Testis (tissue), 5 donors: ENCODE measurements around the gene ASB18. TPM values are rescaled to one million over a fixed set of nuclear protein-coding genes. Genes with fewer than 3 reads are reported as not detected.
A peak's percentile ranks its signal among the peaks of the same experiment; 100 is the strongest.

ENCODE experiments used
- DNase-seq: peaks from one replicate; pipeline ENCODE4 v3.0.0-alpha.2; 2019
- H3K27ac ChIP-seq, 2 donors: fragments of 200-600 bp; sonication (generic); one replicate each; pipeline ENCODE4 v1.5.1; 2019
- H3K27me3 ChIP-seq: fragments of 200-600 bp; sonication (generic); one replicate; pipeline ENCODE4 v1.5.1; 2019
- H3K36me3 ChIP-seq: fragments of 200-600 bp; sonication (generic); one replicate; pipeline ENCODE4 v1.5.1; 2017; ENCODE audit warnings: low read depth; ENCODE audit errors: missing control alignments
- H3K4me1 ChIP-seq: fragments of 200-600 bp; sonication (generic); one replicate; pipeline ENCODE4 v1.5.1; 2019
- H3K4me3 ChIP-seq, 2 donors: fragments of 200-600 bp; sonication (generic); one replicate each; pipeline ENCODE4 v1.5.1; 2017 to 2019
- H3K9me3 ChIP-seq: fragments of 200-600 bp; sonication (generic); one replicate; pipeline ENCODE4 v1.5.1; 2017
- POLR2A ChIP-seq: fragments of 450-650 bp; IDR thresholded peaks from one replicate; pipeline ENCODE4 v1.6.1; 2017; ENCODE audit warnings: antibody characterized with exemption, mild to moderate bottlenecking, moderate library complexity
- WGBS, 2 donors: methylation state at CpG; one replicate each; pipeline ENCODE4 v1.1.5; 2018; 5-methylcytosine and 5-hydroxymethylcytosine counted together
- intact Hi-C: fragments of 100-400 bp; cut with DNase I; formaldehyde crosslinking; loops from one replicate; pipeline ENCODE4 v1.15.1; 2023; ENCODE audit warnings: low total_unique reads
- long read RNA-seq, 2 donors: transcript quantifications; one replicate each; lab custom pipeline, GENCODE V29; 2026
- polyA plus RNA-seq: library from polyadenylated mRNA; stranded (reverse); fragments of 350-450 nt; fragmentation: Illumina TruSeq; extraction: RNeasy Lipid Tissue Mini Kit (QIAGEN cat#74804); gene quantifications from one replicate; pipeline ENCODE4 v1.2.3, GENCODE V29; 2014; ENCODE audit warnings: low read depth, low replicate concordance; ENCODE audit not compliant: insufficient read depth
- total RNA-seq, 2 donors: library from RNA; depleted of rRNA; stranded (reverse); fragments of >200 nt; gene quantifications; one replicate each; pipeline ENCODE4 v1.2.3, GENCODE V29; 2016
- TF ChIP-seq, protein P1 (sequence below), 3 experiments: fragments of 450-650 bp in 2 of 3; fragments of 200-600 bp in 1 of 3; sonication (generic) in 1 of 3; IDR thresholded peaks; one replicate each; pipeline ENCODE4 v1.5.1; 2016 to 2019; ENCODE audit warnings: antibody characterized with exemption in 3 of 3, mild to moderate bottlenecking in 2 of 3, moderate library complexity in 1 of 3

The ASB18 gene, protein sequence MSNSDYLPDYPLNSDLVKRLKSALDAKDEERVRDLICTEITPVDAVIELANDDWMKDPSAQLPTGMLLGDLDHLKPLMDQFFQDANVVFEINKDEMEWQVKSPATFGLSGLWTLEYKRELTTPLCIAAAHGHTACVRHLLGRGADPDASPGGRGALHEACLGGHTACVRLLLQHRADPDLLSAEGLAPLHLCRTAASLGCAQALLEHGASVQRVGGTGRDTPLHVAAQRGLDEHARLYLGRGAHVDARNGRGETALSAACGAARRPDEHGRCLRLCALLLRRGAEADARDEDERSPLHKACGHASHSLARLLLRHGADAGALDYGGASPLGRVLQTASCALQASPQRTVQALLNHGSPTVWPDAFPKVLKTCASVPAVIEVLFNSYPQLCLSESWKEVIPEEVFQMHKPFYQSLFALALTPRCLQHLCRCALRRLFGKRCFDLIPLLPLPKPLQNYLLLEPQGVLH
- 1 to 10 TPM in 1 of 2 donors, under 1 TPM in 1; 0.43 to 4.9 TPM for total RNA-seq
- 0.67 TPM for polyA plus RNA-seq
- long read RNA-seq, donor 1, result 0 reads
- long read RNA-seq, donor 2, result 0 reads

DNA sequence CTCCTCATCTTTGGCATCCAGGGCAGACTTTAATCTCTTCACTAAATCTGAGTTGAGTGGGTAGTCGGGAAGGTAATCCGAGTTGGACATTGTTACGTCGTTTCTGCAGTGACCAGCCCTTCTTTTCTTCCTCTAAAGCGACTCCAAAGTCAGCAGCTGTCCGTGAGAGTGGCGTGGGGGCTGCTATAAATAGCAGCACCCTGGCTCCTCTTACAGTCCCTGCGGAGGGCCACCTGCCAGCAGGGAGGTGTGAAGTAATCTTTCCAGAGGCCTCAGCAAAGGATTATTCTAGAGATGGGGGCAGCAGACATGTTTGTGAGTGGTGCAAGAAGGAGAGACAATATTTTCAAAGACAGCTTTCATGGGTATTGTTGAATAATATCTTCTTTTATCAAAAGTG lies at the start of gene ASB18:
Gene ASB18, minus strand, starts transcription at position 151 of the 400 bp plus-strand sequence. Its CDS starts 61 bp downstream, at position 90.
- TF ChIP-seq, protein P1, sequence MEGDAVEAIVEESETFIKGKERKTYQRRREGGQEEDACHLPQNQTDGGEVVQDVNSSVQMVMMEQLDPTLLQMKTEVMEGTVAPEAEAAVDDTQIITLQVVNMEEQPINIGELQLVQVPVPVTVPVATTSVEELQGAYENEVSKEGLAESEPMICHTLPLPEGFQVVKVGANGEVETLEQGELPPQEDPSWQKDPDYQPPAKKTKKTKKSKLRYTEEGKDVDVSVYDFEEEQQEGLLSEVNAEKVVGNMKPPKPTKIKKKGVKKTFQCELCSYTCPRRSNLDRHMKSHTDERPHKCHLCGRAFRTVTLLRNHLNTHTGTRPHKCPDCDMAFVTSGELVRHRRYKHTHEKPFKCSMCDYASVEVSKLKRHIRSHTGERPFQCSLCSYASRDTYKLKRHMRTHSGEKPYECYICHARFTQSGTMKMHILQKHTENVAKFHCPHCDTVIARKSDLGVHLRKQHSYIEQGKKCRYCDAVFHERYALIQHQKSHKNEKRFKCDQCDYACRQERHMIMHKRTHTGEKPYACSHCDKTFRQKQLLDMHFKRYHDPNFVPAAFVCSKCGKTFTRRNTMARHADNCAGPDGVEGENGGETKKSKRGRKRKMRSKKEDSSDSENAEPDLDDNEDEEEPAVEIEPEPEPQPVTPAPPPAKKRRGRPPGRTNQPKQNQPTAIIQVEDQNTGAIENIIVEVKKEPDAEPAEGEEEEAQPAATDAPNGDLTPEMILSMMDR (IDR thresholded peaks at IDR 0.05), result no peak
- TF ChIP-seq POLR2A, result no peak

DNA sequence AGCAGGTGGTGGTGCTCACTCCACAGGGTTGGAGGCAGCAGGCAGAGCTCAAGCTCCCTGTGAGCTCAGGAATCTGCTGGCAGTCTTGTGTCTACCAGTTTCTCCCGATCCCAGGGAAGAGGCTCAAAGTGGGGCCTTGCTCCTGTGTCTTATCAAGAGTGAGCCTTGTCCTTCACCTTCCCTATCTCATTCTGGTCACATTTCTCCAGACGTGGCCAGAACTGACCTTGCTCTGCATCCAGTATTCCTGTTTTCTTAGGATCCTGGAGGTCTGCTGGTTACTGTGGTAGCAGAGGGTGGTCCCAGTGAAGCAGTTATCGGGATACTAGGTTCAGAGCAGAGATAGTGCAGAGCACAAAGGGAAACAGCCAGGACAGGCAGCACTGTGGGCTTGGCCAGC lies 47.1 kb upstream of the ASB18 start:
- TF ChIP-seq POLR2A, result no peak
- TF ChIP-seq, protein P1 (IDR thresholded peaks at IDR 0.05), result no peak
- no peaks in the 10 kb centered on the region for H3K9me3 ChIP-seq
- 53 to 58% methylated on average over 3 of the region's 3 CpGs for WGBS, 2 donors

More for the DNA sequence above, at the start of gene ASB18:
- Histone ChIP-seq H3K4me1 (no peaks in the 10 kb centered on the region), H3K27me3 (no peaks in the 10 kb centered on the region), H3K4me3 (no peak within 1 kb of the TSS), H3K27ac (no peak within 1 kb of the TSS), H3K36me3 (no peaks in the 10 kb centered on the region), H3K9me3 (no peaks in the 10 kb centered on the region)
- WGBS, 2 donors, result 42 to 50% methylated on average over 8 of the region's 8 CpGs
- intact Hi-C loops, result no loop called here
- no peak for DNase-seq

DNA sequence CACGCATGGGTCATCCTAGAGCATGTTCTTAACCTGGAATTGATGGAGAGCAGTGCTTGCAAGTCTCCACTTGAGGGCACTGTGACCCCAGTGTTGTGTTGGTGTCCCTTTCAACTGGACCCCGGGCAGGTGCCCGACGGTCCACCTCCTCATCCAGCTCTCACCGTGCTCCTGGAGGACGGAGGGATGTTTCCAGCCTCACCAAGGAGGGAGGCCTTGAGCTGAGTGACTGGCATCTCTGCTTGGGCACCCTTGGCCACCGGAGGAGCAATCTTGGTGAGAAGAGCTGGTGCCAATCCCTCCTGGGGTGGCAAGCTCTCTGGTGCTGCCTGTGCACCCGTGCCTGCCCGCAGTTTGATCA lies 45.4 kb upstream of the ASB18 start:
- H3K36me3 ChIP-seq, result no peaks in the 10 kb centered on the region
- intact Hi-C loops, result no loop called here
- H3K27me3 ChIP-seq, result no peaks in the 10 kb centered on the region
- no peak overlapping the region for H3K4me3 ChIP-seq
- no peak overlapping the region for H3K27ac ChIP-seq
- no peaks in the 10 kb centered on the region for H3K9me3 ChIP-seq
- 27 to 53% methylated on average over 6 to 9 of the region's 9 CpGs for WGBS, 2 donors
- no peaks in the 10 kb centered on the region for H3K4me1 ChIP-seq
- DNase-seq, result no peak
- TF ChIP-seq POLR2A, result no peak
- TF ChIP-seq, protein P1 (IDR thresholded peaks at IDR 0.05), result peak in 1 of 3 experiments; percentile 39

More for the DNA sequence above, 47.1 kb upstream of the ASB18 start:
- no peaks in the 10 kb centered on the region for H3K27me3 ChIP-seq
- DNase-seq, result no peak
- H3K4me3 ChIP-seq, result no peak overlapping the region
- no peaks in the 10 kb centered on the region for H3K4me1 ChIP-seq
- H3K36me3 ChIP-seq, result no peaks in the 10 kb centered on the region
- intact Hi-C loops, result no loop called here
- no peak overlapping the region for H3K27ac ChIP-seq

DNA sequence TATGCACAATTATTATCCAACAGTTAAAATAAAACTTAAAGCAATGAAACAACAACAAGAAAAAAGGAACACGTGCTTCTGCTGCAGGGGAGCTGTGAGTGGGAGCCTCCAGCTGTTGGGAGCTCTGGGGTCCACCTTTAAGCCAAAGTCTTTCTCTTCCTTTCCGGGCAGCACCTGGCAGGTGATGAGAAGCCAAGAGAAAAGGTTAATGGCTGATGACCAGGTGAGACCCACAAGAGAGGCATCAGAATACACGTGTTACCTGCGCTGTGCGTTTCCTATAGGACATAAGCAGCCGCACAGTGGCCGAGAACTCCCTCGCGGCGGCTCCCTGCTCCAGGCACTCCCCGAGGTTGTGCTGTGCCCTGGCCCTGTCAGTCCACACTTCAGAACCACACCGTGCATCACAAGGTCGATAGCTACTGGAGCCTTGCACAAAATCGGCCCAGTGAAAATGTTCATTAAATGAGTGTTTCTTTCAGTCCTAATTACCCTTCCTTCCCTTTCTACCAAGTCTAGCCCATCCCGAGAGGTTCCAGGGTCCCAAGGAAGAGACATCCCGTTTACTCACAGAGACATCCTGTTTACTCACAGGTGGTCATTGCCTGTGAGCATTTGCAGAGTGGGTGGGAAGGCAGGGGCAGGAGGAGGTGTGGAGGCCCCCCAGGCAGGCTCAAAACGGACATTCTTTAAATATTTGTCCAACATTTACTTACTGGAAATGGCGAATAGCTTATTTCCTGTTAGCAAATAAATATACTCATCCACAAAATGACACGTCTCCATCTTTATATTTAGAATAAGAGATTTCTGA lies 44.9 kb upstream of the ASB18 start:
- no peaks in the 10 kb centered on the region for H3K9me3 ChIP-seq
- no peak overlapping the region for H3K27ac ChIP-seq
- H3K36me3 ChIP-seq, result no peaks in the 10 kb centered on the region
- no peaks in the 10 kb centered on the region for H3K4me1 ChIP-seq
- WGBS, 2 donors, result 73% methylated on average over 19 of the region's 19 CpGs
- TF ChIP-seq, protein P1 (IDR thresholded peaks at IDR 0.05), result no peak
- no peak for TF ChIP-seq POLR2A
- no peaks in the 10 kb centered on the region for H3K27me3 ChIP-seq
- no peak for DNase-seq
- intact Hi-C loops, result no loop called here
- no peak overlapping the region for H3K4me3 ChIP-seq
